GM20000 (cell line): ENCODE data around the gene HIPK4.
"Not testable (repeated sequence)": the region's sequence is repeated elsewhere in the genome, so short reads cannot be mapped to it uniquely, and the experiment has no call there.

Experiments
- DNase-seq: peaks from one replicate; pipeline ENCODE4 v3.0.0; 2012; ENCODE audit warnings: low spot score
- CTCF ChIP-seq: IDR thresholded peaks from 2 replicates; pipeline ENCODE4 v1.5.1; 2012; ENCODE audit warnings: mild to moderate bottlenecking, control low read depth; ENCODE audit errors: extremely low read depth, missing control alignments

The HIPK4 gene

GRCh38 chr19:40413291-40413845 lies 23.4 kb upstream of the HIPK4 start, which contains the start of gene PRX:
PRX (minus strand) TSS chr19:40413378; CDS start chr19:40407932, 5,446 bp downstream.
- no peak for TF ChIP-seq CTCF
- DNase-seq, result no peak

- TF ChIP-seq CTCF, result no peak
- DNase-seq, result no peak
These were observed 22.9 kb upstream of the HIPK4 start for GRCh38 chr19:40412866-40413265.

- TF ChIP-seq CTCF, result no peak
- no peak for DNase-seq
These were observed 22.0 kb upstream of the HIPK4 start for GRCh38 chr19:40411958-40412499.

- DNase-seq, result no peak
- no peak for TF ChIP-seq CTCF
These were observed 21.3 kb upstream of the HIPK4 start for GRCh38 chr19:40411125-40411842.

GRCh38 chr19:40410030-40410389 lies 20.0 kb upstream of the HIPK4 start:
- no peak for TF ChIP-seq CTCF
- DNase-seq, result no peak

GRCh38 chr19:40408598-40408925 lies 18.6 kb upstream of the HIPK4 start:
- DNase-seq, result not testable (repeated sequence)

GRCh38 chr19:40407714-40408597 lies 18.0 kb upstream of the HIPK4 start:
- TF ChIP-seq CTCF, result no peak
- DNase-seq, result no peak
